Measurements from ENCODE around the gene TMEM271. TPM values are rescaled to one million over a fixed set of nuclear protein-coding genes. Genes with fewer than 3 reads are reported as not detected.
"Not testable (repeated sequence)": the region's sequence is repeated elsewhere in the genome, so short reads cannot be mapped to it uniquely, and the experiment has no call there.

TMEM271 gene
- total and polyA plus RNA-seq, 10 donors = not detected

DNA sequence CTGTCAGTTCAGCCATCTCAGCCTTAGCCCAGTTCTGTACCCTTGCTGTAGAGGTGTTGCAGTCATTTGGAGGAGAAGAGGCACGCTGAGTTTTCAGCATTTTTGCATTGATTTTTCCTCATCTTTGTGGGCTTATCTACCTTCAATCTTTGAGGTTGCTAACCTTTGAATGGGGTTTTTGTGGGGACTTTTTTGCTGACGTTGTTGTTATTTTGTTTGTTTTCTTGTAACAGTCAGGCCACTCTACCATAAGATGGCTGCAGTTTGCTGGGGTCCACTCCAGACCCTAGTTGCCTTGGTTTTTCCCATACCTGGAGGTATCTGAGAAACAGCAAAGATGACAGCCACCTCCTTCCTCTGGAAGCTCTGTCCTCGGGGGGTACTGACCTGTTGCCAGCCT is 22.8 kb upstream of the TMEM271 start:
- 73 to 82% (median 78%) methylated on average over 3 of the region's 3 CpGs for WGBS, 5 donors
- TF ChIP-seq, protein P1, sequence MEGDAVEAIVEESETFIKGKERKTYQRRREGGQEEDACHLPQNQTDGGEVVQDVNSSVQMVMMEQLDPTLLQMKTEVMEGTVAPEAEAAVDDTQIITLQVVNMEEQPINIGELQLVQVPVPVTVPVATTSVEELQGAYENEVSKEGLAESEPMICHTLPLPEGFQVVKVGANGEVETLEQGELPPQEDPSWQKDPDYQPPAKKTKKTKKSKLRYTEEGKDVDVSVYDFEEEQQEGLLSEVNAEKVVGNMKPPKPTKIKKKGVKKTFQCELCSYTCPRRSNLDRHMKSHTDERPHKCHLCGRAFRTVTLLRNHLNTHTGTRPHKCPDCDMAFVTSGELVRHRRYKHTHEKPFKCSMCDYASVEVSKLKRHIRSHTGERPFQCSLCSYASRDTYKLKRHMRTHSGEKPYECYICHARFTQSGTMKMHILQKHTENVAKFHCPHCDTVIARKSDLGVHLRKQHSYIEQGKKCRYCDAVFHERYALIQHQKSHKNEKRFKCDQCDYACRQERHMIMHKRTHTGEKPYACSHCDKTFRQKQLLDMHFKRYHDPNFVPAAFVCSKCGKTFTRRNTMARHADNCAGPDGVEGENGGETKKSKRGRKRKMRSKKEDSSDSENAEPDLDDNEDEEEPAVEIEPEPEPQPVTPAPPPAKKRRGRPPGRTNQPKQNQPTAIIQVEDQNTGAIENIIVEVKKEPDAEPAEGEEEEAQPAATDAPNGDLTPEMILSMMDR (IDR thresholded peaks at IDR 0.05 in 8 of 11, conservative IDR thresholded peaks at IDR 0.05 in 3 of 11) = no peak
- TF ChIP-seq POLR2A (IDR thresholded peaks at IDR 0.05) (no peak), POLR2AphosphoS5 (IDR thresholded peaks at IDR 0.05) (no peak)
- intact Hi-C loops (cut with DNase I; ENCODE audit: low total_unique reads) = no loop called here

DNA sequence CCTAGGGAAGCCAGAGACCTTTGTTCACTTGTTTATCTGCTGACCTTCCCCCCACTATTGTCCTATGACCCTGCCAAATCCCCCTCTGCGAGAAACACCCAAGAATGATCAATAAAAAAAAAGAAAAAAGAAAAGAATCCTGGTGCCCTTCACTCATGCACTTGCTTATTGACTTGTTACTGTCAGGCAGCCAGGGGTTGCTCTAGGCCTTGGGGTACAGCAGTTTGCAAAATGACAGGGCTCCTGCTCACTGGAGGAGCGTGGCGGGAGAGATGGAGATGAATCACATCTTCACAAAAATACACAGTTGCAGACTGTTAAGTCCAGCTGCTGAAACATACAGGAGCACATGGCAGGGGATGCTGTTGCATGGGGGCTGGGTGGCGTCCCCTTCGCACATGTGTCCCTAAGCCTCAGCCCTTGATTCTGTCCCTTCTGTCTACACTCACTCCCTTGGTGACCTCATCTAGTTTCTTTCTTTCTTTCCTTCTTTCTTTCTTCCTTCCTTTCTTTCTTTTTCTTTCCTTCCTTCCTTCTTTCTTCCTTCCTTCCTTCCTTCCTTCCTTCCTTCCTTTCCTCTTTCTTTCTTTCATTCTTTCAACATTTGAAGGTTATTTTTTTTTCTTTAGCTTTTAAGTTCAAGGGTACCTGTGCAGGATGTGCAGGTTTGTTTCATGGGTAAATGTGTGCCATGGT is 16.9 kb upstream of the TMEM271 start:
- TF ChIP-seq, protein P1 (IDR thresholded peaks at IDR 0.05 in 8 of 11, conservative IDR thresholded peaks at IDR 0.05 in 3 of 11) = no peak
- TF ChIP-seq POLR2A (IDR thresholded peaks at IDR 0.05) = no peak
- 68 to 83% (median 73%) methylated on average over 5 of the region's 5 CpGs for WGBS, 5 donors
- intact Hi-C loops (cut with DNase I; ENCODE audit: low total_unique reads) = no loop called here
- Histone ChIP-seq H3K4me3 (no peak overlapping the region), H3K9me3 (peaks cover 0 to 37% (median 6%) of the 10 kb centered on the region in 8 donors), H3K4me1 (no peaks in the 10 kb centered on the region), H3K36me3 (no peaks in the 10 kb centered on the region), H3K27ac (no peak overlapping the region), H3K27me3 (replicated peaks in 1 of 7) (peaks cover 0 to 38% (median 0%) of the 10 kb centered on the region in 7 donors)
- no peak for DNase-seq

More for the DNA sequence above, 22.8 kb upstream of the TMEM271 start:
- no peak overlapping the region for H3K4me3 ChIP-seq
- peaks cover 0 to 53% (median 0%) of the 10 kb centered on the region in 7 donors for H3K27me3 ChIP-seq (replicated peaks in 1 of 7)
- peaks cover 0 to 22% (median 2%) of the 10 kb centered on the region in 8 donors for H3K9me3 ChIP-seq
- no peak overlapping the region for H3K27ac ChIP-seq
- H3K36me3 ChIP-seq = no peaks in the 10 kb centered on the region
- DNase-seq = no peak
- peaks cover 0 to 3% (median 0%) of the 10 kb centered on the region in 6 donors for H3K4me1 ChIP-seq

DNA sequence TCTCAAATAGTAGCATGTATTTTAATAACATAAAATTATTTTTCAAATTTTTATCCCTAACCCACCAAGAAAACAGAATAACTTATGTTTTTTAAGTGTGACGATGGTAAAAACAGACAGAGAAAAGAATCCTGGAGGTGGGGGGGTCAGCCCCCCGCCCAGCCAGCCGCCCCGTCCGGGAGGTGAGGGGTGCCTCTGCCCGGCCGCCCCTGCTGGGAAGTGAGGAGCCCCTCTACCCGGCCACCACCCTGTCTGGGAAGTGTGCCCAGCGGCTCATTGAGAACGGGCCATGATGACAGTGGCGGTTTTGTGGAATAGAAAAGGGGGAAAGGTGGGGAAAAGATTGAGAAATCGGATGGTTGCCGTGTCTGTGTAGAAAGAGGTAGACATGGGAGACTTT is 16.1 kb upstream of the TMEM271 start:
- Histone ChIP-seq H3K9me3 (peaks cover 0 to 41% (median 6%) of the 10 kb centered on the region in 8 donors), H3K27me3 (replicated peaks in 1 of 7) (peaks cover 0 to 38% (median 0%) of the 10 kb centered on the region in 7 donors)
- H3K36me3 ChIP-seq; H3K4me3 ChIP-seq; H3K27ac ChIP-seq; intact Hi-C loops (cut with DNase I; ENCODE audit: low total_unique reads); DNase-seq; H3K4me1 ChIP-seq: not testable (repeated sequence)
- 82 to 87% (median 84%) methylated on average over 11 to 13 of the region's 13 CpGs for WGBS, 5 donors

DNA sequence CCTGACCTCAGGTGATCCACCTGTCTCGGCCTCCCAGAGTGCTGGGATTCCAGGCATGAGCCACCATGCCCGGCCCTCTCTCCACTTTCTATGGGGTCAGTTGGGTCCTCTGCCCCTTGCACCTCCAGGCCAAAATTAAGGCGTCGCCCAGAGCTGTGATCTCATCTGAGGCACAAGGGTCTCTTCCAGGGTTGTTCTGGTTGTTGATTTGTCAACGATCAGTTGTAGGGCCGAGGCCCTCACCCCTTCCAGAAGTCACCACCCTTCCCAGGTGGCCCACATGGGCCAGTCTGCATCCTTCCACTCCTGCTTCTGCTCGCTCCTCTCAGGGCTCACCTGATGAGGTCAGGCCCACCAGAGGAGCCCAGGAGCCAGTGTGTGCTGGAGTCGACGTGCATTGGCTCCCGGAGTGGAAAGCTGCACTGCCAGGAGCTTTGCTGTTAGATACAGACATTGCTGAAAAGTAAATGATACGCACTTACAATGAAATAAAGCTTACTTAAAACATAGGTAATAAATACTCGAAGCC is 14.3 kb upstream of the TMEM271 start:
- TF ChIP-seq POLR2A (IDR thresholded peaks at IDR 0.05) (no peak), POLR2AphosphoS5 (IDR thresholded peaks at IDR 0.05) (no peak)
- TF ChIP-seq, protein P1 (IDR thresholded peaks at IDR 0.05 in 8 of 11, conservative IDR thresholded peaks at IDR 0.05 in 3 of 11) = no peak
- Histone ChIP-seq H3K36me3 (no peaks in the 10 kb centered on the region), H3K27ac (no peak overlapping the region), H3K9me3 (peaks cover 0 to 41% (median 6%) of the 10 kb centered on the region in 8 donors), H3K4me3 (no peak overlapping the region), H3K4me1 (no peaks in the 10 kb centered on the region), H3K27me3 (replicated peaks in 1 of 7) (peaks cover 0 to 50% (median 0%) of the 10 kb centered on the region in 7 donors)
- 89 to 96% (median 91%) methylated on average over 12 of the region's 12 CpGs for WGBS, 5 donors
- intact Hi-C loops (cut with DNase I; ENCODE audit: low total_unique reads) = no loop called here
- DNase-seq = no peak
